GM18508 (cell line): ENCODE data around the gene LUC7L.
"Not testable (repeated sequence)": the region's sequence is repeated elsewhere in the genome, so short reads cannot be mapped to it uniquely, and the experiment has no call there.

Source experiments
- ATAC-seq: cut with Tn5 transposase; IDR thresholded peaks from one replicate; pipeline ENCODE4 v1.9.1; 2021; ENCODE audit warnings: moderate number of reproducible peaks; ENCODE audit not compliant: insufficient read depth, unreplicated experiment

Gene LUC7L

GRCh38 chr16:228852-229730 is at the start of gene LUC7L:
LUC7L (minus strand) TSS chr16:229449; CDS start chr16:229339, 110 bp downstream.
- ATAC-seq, result no peak

DNA sequence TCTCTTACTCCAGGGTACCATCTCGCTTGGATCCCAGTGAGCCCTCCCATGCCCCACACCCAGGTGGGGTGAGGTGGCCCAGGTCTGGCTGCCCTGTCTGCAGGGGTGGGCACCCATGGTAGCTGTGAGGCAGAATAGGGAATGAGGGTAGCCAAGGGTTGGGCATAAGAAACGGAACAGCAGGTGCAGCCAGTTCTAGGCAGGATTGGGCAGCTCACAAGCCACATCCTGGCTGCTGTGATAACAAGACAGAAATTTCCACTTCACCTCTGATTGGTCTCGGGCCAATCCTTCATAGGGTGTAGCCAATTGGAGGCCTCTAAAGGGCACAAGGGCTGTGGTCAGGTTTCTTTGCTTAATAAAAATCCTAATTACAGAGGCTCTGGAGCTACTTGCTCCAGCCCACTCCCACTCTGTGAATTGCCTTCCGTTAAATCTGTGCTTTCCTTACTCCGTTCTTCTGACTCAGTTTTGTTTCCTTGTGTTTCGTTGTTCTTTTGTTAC is 49.7 kb upstream of the LUC7L start:
- ATAC-seq, result no peak

DNA sequence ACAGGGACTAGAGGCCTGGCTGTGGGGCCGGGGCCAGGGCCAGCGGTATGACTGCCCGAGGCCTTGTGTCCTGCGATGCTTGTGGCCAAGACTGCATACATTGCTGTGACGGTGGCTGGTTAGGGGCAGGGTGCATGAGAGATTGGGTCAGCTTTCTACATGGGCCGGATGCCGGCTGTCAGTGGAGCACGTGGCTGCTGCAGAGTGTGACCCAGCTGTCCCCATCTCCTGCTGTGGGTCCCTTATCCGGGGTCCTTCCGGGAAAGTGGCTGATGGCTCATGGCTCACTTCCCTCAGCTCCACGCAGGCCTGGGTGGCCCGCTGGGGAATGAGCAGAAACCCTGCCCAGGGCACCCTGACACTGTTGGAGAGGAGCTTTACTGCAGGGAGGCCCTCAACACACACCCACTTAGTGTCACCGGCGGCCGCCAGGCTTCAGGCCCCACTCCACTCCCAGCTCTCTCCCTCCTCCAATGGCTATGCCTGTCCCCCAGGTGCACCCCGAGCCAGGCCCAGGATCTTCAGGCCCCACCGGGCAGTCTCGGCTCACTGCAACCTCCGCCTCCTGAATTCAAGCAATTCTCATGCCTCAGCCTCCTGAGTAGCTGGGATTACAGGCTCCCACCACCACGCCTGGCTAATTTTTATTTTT is 47.3 kb upstream of the LUC7L start:
- no peak for ATAC-seq

DNA sequence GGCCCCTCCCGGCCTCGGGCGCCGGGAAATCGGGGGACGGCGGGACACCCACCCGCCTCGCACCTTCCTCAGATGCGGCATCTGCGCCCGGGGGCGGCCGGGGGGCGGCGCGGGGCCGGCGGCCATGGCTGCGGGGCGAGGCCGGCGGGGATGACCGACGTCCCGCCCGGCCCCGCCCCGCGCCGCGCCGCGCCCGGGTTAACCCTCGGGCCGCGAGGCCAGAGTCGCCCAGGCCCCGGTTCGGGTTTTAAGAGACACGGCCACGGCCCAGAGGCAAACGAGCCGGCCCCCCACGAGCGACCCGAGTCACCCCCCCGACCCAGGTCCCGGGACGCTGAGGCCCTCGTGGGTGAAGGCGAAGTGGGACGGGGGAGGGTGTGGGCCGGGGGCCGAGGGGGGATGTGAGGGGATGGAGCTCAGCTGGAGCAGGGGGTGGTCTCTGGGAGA is 46.6 kb upstream of the LUC7L start, which contains the start of gene RGS11:
Gene RGS11 (minus strand): TSS at position 159 of the 447 bp plus-strand sequence. CDS start 33 bp downstream, at position 126.
- no peak for ATAC-seq

DNA sequence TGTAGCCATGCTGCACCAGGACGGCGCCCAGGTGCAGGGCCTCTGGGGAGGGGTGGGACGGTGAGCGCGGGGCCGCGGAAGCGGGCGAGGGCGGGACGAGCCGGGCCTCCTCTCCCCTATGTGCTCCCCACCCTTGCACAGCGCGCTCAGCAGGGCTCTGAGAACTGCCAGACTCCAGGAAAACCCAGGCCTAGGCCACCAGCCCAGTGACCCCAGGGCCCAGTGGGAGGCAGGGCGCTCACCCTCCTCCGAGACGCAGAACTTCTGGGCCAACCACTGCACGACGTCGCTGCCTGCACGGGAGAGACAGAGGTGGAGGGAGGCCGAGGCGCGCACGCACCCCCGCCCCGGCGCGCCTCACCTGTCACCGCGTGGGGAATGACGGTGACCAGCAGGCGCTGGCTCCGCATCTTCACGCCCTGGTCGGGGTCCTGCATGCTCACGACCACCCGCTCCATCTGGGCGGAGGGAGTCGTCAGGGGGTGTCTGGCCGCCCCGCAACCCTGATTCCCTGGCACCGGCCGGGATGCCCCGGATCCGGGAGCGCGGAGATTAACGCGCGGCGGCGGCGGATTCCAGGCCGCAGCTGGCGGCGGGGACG is 45.9 kb upstream of the LUC7L start:
- no peak for ATAC-seq

- ATAC-seq, result no peak
Measured at GRCh38 chr16:273547-274421, 44.5 kb upstream of the LUC7L start.

GRCh38 chr16:272633-273546 is 43.6 kb upstream of the LUC7L start:
- no peak for ATAC-seq

GRCh38 chr16:270381-271255 is 41.4 kb upstream of the LUC7L start:
- no peak for ATAC-seq

- no peak for ATAC-seq
Measured at GRCh38 chr16:269061-269796, 40.0 kb upstream of the LUC7L start.

GRCh38 chr16:268141-269053 is 39.1 kb upstream of the LUC7L start:
- ATAC-seq, result no peak

DNA sequence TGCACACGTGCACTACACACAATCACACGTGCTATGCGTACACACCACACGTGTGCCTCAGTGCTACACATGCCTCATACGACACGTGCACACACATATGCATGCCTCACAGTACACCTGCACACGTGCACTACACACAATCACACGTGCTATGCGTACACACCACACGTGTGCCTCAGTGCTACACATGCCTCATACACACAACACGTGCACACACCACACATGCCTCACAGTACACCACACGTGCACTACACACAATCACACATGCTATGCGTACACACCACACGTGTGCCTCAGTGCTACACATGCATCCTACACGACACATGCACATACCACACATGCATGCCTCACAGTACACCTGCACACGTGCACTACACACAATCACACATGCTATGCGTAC is 38.3 kb upstream of the LUC7L start:
- ATAC-seq, result not testable (repeated sequence)

- no peak for ATAC-seq
Measured at GRCh38 chr16:266258-267164, 37.3 kb upstream of the LUC7L start.

DNA sequence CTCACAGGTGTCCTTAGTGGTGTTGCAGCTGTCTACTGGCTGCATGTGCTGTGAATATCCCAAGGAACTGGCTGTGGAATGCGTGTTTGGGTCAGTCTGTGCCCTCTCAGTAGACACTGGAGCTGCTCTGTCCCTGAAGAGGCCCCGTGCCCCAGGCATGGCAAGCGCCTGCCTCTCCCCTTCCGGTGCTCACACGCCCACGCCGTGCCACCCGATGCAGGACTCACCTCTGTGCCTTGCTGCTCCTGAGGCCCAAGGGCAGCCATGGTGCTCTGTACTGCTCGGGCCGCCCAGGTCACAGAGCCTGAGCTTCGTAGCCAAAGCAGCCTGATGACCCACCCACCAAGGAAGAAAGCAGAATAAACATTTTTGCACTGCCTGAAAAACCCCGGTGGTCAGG is 36.5 kb upstream of the LUC7L start:
- no peak for ATAC-seq

- ATAC-seq, result no peak
Measured at GRCh38 chr16:265002-265529, 35.8 kb upstream of the LUC7L start.

GRCh38 chr16:264440-264951 is 35.2 kb upstream of the LUC7L start:
- ATAC-seq, result no peak
